ENCODE measurements around the gene CERS6. TPM values are rescaled to one million over a fixed set of nuclear protein-coding genes. Genes with fewer than 3 reads are reported as not detected.

Gene CERS6
- polyA plus RNA-seq, 1 donor from 2014 or later, result 59.3 TPM

DNA sequence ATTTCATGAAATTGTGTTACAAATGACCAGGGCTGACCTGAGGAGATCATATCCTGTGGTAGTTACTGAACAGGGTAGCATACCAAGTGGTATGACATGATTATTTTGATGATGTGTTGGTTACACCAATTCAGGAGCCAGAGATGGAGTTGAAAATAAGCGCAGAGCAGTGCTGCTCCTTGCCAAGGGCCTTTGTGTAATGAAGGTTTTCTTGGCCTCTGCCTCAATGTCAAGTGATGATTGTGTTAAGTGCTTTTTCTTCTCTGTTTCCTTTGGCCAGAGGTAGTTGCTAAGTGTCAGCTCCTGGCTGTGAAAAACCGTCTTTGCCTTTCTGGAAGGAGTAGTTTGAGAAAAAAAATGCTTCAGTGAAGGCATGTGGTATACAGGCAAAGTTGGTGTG lies 131.2 kb downstream of the CERS6 start:
- Histone ChIP-seq H3F3A (ENCODE audit: insufficient read depth, low read length, poor library complexity, severe bottlenecking) (no peaks in the 10 kb centered on the region), H3K9me2 (ENCODE audit: insufficient read depth, low read length) (no peaks in the 10 kb centered on the region), H4K20me1 (ENCODE audit: insufficient read depth) (no peaks in the 10 kb centered on the region), H3K27ac (ENCODE audit: low read length) (no peak overlapping the region), H2AFZ (ENCODE audit: low read depth, low read length) (no peak overlapping the region), H3K36me3 (ENCODE audit: insufficient read depth, low read length) (no peaks in the 10 kb centered on the region), H3K4me2 (ENCODE audit: low read length) (no peak overlapping the region), H3K9ac (ENCODE audit: low read length) (no peak overlapping the region), H3K27me3 (ENCODE audit: insufficient read depth, low read depth, low read length) (no peaks in the 10 kb centered on the region), H3K4me3 (ENCODE audit: low read length) (no peak overlapping the region), H3K9me3 (ENCODE audit: low read length) (no peaks in the 10 kb centered on the region), H3K79me2 (replicated peaks; ENCODE audit: insufficient read depth, low read length) (peaks cover 14% of the 10 kb centered on the region)
- TF ChIP-seq EP300 (conservative IDR thresholded peaks at IDR 0.05; ENCODE audit: poor library complexity, severe bottlenecking), result no peak

- H3K4me2 ChIP-seq (ENCODE audit: low read length), result no peak overlapping the region
These were observed 133.5 kb downstream of the CERS6 start for GRCh38 chr2:168589236-168590211.

More at GRCh38 chr2:168589236-168590211, 133.5 kb downstream of the CERS6 start:
- H3K4me3 ChIP-seq (ENCODE audit: low read length), result no peak overlapping the region
- H3F3A ChIP-seq (ENCODE audit: insufficient read depth, low read length, poor library complexity, severe bottlenecking), result no peaks in the 10 kb centered on the region
- H3K27ac ChIP-seq (ENCODE audit: low read length), result no peak overlapping the region
- H4K20me1 ChIP-seq (ENCODE audit: insufficient read depth), result no peaks in the 10 kb centered on the region
- peaks cover 14% of the 10 kb centered on the region for H3K79me2 ChIP-seq (replicated peaks; ENCODE audit: insufficient read depth, low read length)
- H3K9me2 ChIP-seq (ENCODE audit: insufficient read depth, low read length), result no peaks in the 10 kb centered on the region
- H3K36me3 ChIP-seq (ENCODE audit: insufficient read depth, low read length), result no peaks in the 10 kb centered on the region
- H3K9ac ChIP-seq (ENCODE audit: low read length), result no peak overlapping the region
- no peak overlapping the region for H2AFZ ChIP-seq (ENCODE audit: low read depth, low read length)
- TF ChIP-seq REST (IDR thresholded peaks at IDR 0.05; ENCODE audit: borderline replicate concordance), result no peak
- no peak for TF ChIP-seq SMC3 (conservative IDR thresholded peaks at IDR 0.05; ENCODE audit: poor library complexity)
- TF ChIP-seq EZH2 (IDR thresholded peaks at IDR 0.05; ENCODE audit: borderline replicate concordance, insufficient read depth, low read length, poor library complexity, severe bottlenecking), result no peak
- TF ChIP-seq POLR2AphosphoS5 (IDR thresholded peaks at IDR 0.05), result no peak
- TF ChIP-seq CTCF (IDR thresholded peaks at IDR 0.05; ENCODE audit: poor library complexity, severe bottlenecking), result no peak
- no peak for TF ChIP-seq RAD21 (conservative IDR thresholded peaks at IDR 0.05)
- TF ChIP-seq EP300 (conservative IDR thresholded peaks at IDR 0.05; ENCODE audit: poor library complexity, severe bottlenecking), result no peak
- no peak for TF ChIP-seq MXI1 (conservative IDR thresholded peaks at IDR 0.05; ENCODE audit: poor library complexity, severe bottlenecking)
- no peak for TF ChIP-seq TAF1 (IDR thresholded peaks at IDR 0.05; ENCODE audit: low read depth)
- no peaks in the 10 kb centered on the region for H3K27me3 ChIP-seq (ENCODE audit: insufficient read depth, low read depth, low read length)
- H3K9me3 ChIP-seq (ENCODE audit: low read length), result no peaks in the 10 kb centered on the region
